Neural progenitor cell (in vitro differentiated cells): ENCODE results near the gene RNF8. TPM values are rescaled to one million over a fixed set of nuclear protein-coding genes. Genes with fewer than 3 reads are reported as not detected.
"Not testable (repeated sequence)": the region's sequence is repeated elsewhere in the genome, so short reads cannot be mapped to it uniquely, and the experiment has no call there.

Experiments
- DNase-seq: peaks from one replicate; pipeline ENCODE4 v3.0.0-alpha.2; 2016; ENCODE audit warnings: low spot score
- H2AFZ ChIP-seq: fragments of 200-600 bp; sonication (generic); replicated peaks from 2 replicates; pipeline ENCODE4 v1.6.1; 2016; ENCODE audit warnings: antibody characterized with exemption
- H3F3A ChIP-seq: fragments of 200-600 bp; sonication (generic); 2 replicates; pipeline ENCODE4 v1.6.1; 2016; ENCODE audit warnings: antibody characterized with exemption, low read depth
- H3K27ac ChIP-seq: fragments of 200-600 bp; sonication (generic); 2 replicates; pipeline ENCODE4 v1.5.1; 2016; ENCODE audit warnings: mild to moderate bottlenecking
- H3K27me3 ChIP-seq: fragments of 200-600 bp; sonication (generic); 2 replicates; pipeline ENCODE4 v1.6.1; 2016; ENCODE audit warnings: mild to moderate bottlenecking, moderate library complexity
- H3K36me3 ChIP-seq: fragments of 200-600 bp; sonication (generic); 2 replicates; pipeline ENCODE4 v1.5.1; 2016
- H3K4me1 ChIP-seq: fragments of 200-600 bp; sonication (generic); 2 replicates; pipeline ENCODE4 v1.6.1; 2016; ENCODE audit warnings: mixed run types
- H3K4me2 ChIP-seq: fragments of 200-600 bp; sonication (generic); 2 replicates; pipeline ENCODE4 v1.6.1; 2016
- H3K4me3 ChIP-seq: fragments of 200-600 bp; sonication (generic); 2 replicates; pipeline ENCODE4 v1.5.1; 2016
- H3K79me2 ChIP-seq: fragments of 200-600 bp; sonication (generic); 2 replicates; pipeline ENCODE4 v1.6.1; 2016; ENCODE audit warnings: low read depth
- H3K9ac ChIP-seq: fragments of 200-600 bp; sonication (generic); 2 replicates; pipeline ENCODE4 v1.6.1; 2016
- H3K9me3 ChIP-seq: fragments of 200-600 bp; sonication (generic); 2 replicates; pipeline ENCODE4 v1.5.1; 2016; ENCODE audit warnings: low read depth
- H4K20me1 ChIP-seq: fragments of 200-600 bp; sonication (generic); 2 replicates; pipeline ENCODE4 v1.6.1; 2016; ENCODE audit warnings: low read depth
- H3K27ac Mint-ChIP-seq: 3 replicates; pipeline ENCODE4 v1.8.0; 2021; ENCODE audit warnings: mixed read lengths
- H3K27me3 Mint-ChIP-seq: 2 replicates; pipeline ENCODE4 v1.8.0; 2022; ENCODE audit warnings: low read depth, mild to moderate bottlenecking, inconsistent platforms, moderate library complexity, mixed read lengths; ENCODE audit not compliant: insufficient read depth
- H3K36me3 Mint-ChIP-seq: 3 replicates; pipeline ENCODE4 v1.8.0; 2021; ENCODE audit warnings: mixed read lengths
- H3K4me1 Mint-ChIP-seq: 3 replicates; pipeline ENCODE4 v1.8.0; 2021; ENCODE audit warnings: mixed read lengths
- H3K4me3 Mint-ChIP-seq: 3 replicates; pipeline ENCODE4 v1.8.0; 2021; ENCODE audit warnings: mild to moderate bottlenecking, moderate library complexity, mixed read lengths
- H3K9me3 Mint-ChIP-seq: 3 replicates; pipeline ENCODE4 v1.8.0; 2020; ENCODE audit warnings: mixed read lengths
- EZH2 ChIP-seq: fragments of 200-600 bp; sonication (generic); IDR thresholded peaks from 2 replicates; pipeline ENCODE4 v1.6.1; 2017; ENCODE audit warnings: antibody characterized with exemption, mild to moderate bottlenecking, moderate library complexity
- EZH2phosphoT487 ChIP-seq: fragments of 200-600 bp; sonication (generic); IDR thresholded peaks from 2 replicates; pipeline ENCODE4 v1.6.1; 2017; ENCODE audit warnings: antibody characterized with exemption
- total RNA-seq: library from RNA; depleted of rRNA; stranded (reverse); fragments of >200 nt; gene quantifications from 2 replicates; pipeline ENCODE4 v1.2.3, GENCODE V29; 2015; ENCODE audit warnings: low replicate concordance
- TF ChIP-seq, protein P1 (sequence below): fragments of 200-600 bp; sonication (generic); IDR thresholded peaks from 2 replicates; pipeline ENCODE4 v1.5.1; 2017; ENCODE audit warnings: antibody characterized with exemption, mild to moderate bottlenecking

The RNF8 gene
- total RNA-seq, 1 donor from 2014 or later = 68.5 TPM

DNA sequence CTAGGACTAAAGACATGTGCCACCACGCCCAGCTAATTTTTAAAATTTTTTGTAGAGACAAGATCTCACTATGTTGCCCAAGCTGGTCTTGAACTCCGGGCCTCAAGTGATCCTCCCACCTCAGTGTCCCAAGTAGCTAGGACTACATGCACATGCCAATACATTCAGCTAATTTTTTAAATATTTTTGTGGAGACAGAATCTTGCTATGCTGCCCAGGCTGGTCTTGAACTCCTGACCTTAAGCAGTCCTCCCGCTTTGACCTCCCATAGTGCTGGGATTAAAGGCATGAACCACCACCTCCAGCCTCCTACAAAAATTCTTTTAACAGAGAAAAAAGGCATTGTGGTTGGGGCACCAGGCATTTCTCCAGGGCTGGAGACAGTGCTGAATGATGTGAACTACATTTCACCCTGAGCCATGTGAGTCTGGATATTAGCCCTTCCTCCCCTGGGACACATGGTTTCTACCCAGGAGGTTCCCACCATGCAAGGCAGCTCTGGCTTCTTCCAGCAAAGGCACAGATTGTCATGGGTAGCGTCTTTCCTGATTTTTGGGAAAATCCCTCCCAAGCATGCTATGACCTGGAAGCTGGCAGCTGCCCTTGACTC, 42.9 kb downstream of the RNF8 start:
- no peak for TF ChIP-seq EZH2
- TF ChIP-seq, protein P1, sequence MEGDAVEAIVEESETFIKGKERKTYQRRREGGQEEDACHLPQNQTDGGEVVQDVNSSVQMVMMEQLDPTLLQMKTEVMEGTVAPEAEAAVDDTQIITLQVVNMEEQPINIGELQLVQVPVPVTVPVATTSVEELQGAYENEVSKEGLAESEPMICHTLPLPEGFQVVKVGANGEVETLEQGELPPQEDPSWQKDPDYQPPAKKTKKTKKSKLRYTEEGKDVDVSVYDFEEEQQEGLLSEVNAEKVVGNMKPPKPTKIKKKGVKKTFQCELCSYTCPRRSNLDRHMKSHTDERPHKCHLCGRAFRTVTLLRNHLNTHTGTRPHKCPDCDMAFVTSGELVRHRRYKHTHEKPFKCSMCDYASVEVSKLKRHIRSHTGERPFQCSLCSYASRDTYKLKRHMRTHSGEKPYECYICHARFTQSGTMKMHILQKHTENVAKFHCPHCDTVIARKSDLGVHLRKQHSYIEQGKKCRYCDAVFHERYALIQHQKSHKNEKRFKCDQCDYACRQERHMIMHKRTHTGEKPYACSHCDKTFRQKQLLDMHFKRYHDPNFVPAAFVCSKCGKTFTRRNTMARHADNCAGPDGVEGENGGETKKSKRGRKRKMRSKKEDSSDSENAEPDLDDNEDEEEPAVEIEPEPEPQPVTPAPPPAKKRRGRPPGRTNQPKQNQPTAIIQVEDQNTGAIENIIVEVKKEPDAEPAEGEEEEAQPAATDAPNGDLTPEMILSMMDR = no peak
- no peak for TF ChIP-seq EZH2phosphoT487
- Mint-ChIP-seq H3K4me3 (no peak overlapping the region), H3K27ac (no peak overlapping the region), H3K36me3 (peaks cover 1% of the 10 kb centered on the region), H3K4me1 (no peaks in the 10 kb centered on the region), H3K27me3 (peaks cover 8% of the 10 kb centered on the region), H3K9me3 (no peaks in the 10 kb centered on the region)
- Histone ChIP-seq H3K27me3 (no peaks in the 10 kb centered on the region), H3K4me2 (no peak overlapping the region), H2AFZ (no peak overlapping the region), H3K9ac (no peak overlapping the region), H3K9me3 (no peaks in the 10 kb centered on the region), H4K20me1 (no peaks in the 10 kb centered on the region), H3K79me2 (no peaks in the 10 kb centered on the region), H3K4me1 (no peaks in the 10 kb centered on the region), H3K36me3 (no peaks in the 10 kb centered on the region), H3K27ac (no peak overlapping the region), H3F3A (no peaks in the 10 kb centered on the region), H3K4me3 (no peak overlapping the region)
- DNase-seq = no peak

DNA sequence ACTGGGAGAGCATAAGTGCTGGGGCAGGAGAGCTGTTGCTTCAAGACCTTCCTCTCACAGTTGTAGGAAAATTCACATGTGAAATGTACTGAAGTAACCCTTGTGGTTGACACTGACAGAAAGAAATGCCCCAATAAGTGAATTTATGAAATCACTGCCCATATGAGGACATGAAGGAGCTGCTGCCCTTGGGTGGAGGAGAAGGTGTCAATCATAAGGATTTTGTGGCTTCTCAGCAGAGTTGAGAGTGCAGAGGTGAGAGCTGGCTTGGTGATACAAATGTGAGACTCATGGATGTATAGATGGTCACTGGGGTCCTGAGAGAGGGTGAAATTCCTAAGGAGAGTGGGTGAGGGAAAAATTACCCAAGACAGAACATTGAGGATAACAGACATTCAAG, 45.3 kb downstream of the RNF8 start:
- Histone ChIP-seq H3F3A (no peaks in the 10 kb centered on the region), H4K20me1 (no peaks in the 10 kb centered on the region), H3K9ac (no peak overlapping the region), H3K9me3 (no peaks in the 10 kb centered on the region), H3K4me3 (no peak overlapping the region), H3K4me2 (no peak overlapping the region), H2AFZ (no peak overlapping the region), H3K27me3 (no peaks in the 10 kb centered on the region), H3K79me2 (no peaks in the 10 kb centered on the region), H3K36me3 (no peaks in the 10 kb centered on the region), H3K27ac (no peak overlapping the region), H3K4me1 (no peaks in the 10 kb centered on the region)
- no peak overlapping the region for H3K27ac Mint-ChIP-seq
- H3K36me3 Mint-ChIP-seq = no peaks in the 10 kb centered on the region
- no peaks in the 10 kb centered on the region for H3K9me3 Mint-ChIP-seq
- no peak overlapping the region for H3K4me3 Mint-ChIP-seq
- no peaks in the 10 kb centered on the region for H3K4me1 Mint-ChIP-seq
- no peak for DNase-seq
- H3K27me3 Mint-ChIP-seq = peaks cover 8% of the 10 kb centered on the region
- TF ChIP-seq, protein P1 = no peak
- TF ChIP-seq EZH2phosphoT487 (no peak), EZH2 (no peak)

DNA sequence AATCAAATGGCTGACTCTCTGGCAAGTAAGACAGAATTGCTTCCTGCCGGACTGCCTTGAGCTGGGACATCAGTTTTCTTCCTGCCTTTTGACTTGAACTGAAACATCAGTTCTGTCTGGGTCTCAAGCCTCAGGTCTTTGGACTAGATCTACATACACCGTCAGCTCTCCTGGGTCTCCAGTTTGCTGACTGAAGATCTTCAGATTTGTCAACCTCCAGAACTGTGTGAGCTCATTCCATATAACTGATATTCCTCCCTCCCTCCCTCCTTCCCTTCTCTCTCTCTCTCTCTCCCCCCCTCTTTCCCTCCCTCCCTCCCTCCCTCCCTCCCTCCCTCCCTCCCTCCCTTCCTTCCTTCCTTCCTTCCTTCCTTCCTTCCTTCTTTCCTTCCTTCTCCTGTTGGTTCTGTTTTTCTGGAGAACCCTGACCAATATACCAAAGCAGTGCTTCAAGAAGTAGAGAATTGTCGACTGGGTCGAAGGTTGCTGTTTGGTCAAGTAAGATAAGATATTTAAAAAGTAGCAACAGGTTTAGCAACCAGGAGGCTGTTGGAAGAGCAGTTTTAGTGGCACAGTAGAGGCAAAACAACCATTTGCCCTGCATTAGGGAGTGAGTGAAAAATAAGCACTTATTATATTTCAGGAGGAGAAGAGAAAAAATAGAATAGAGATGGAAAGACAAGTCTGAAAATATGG, 46.2 kb downstream of the RNF8 start:
- no peaks in the 10 kb centered on the region for H3K79me2 ChIP-seq
- no peaks in the 10 kb centered on the region for H3F3A ChIP-seq
- Mint-ChIP-seq H3K27ac (no peak overlapping the region), H3K4me3 (no peak overlapping the region), H3K27me3 (peaks cover 8% of the 10 kb centered on the region), H3K4me1 (no peaks in the 10 kb centered on the region), H3K36me3 (no peaks in the 10 kb centered on the region), H3K9me3 (no peaks in the 10 kb centered on the region)
- no peak overlapping the region for H3K9ac ChIP-seq
- no peak overlapping the region for H3K4me2 ChIP-seq
- TF ChIP-seq, protein P1 = no peak
- TF ChIP-seq EZH2 (no peak), EZH2phosphoT487 (no peak)
- no peak overlapping the region for H2AFZ ChIP-seq
- no peak overlapping the region for H3K4me3 ChIP-seq
- DNase-seq = no peak
- no peaks in the 10 kb centered on the region for H3K4me1 ChIP-seq
- H3K9me3 ChIP-seq = no peaks in the 10 kb centered on the region
- H3K27me3 ChIP-seq = no peaks in the 10 kb centered on the region
- no peaks in the 10 kb centered on the region for H4K20me1 ChIP-seq
- no peak overlapping the region for H3K27ac ChIP-seq
- no peaks in the 10 kb centered on the region for H3K36me3 ChIP-seq

DNA sequence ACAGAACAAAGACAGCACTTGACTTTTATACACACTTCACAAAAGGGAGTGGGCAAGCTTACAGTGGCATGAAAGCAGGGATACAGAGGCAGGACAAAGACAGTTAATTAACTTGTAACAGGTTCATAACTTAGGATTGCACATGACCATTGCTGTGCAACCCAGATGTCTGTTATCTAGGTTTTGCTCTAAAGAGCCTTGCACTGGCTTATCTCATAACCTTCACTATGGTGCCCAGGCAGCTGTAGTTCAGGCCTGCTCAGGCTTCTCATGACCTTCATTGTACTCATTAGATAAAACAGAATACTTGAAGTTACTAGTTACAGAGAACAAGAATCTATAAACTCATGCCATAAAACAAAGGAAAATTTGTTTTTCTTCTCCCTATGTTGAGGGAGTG, 47.9 kb downstream of the RNF8 start:
- not testable (repeated sequence) for H3K27ac ChIP-seq, H3K9me3 ChIP-seq, H2AFZ ChIP-seq, H3K36me3 ChIP-seq, H3K79me2 ChIP-seq, H3K4me3 Mint-ChIP-seq, H3K4me3 ChIP-seq, H3K27ac Mint-ChIP-seq, H3K36me3 Mint-ChIP-seq, DNase-seq, H3K27me3 Mint-ChIP-seq, H3K4me1 Mint-ChIP-seq, H4K20me1 ChIP-seq, H3K4me1 ChIP-seq, H3F3A ChIP-seq, H3K4me2 ChIP-seq, H3K9me3 Mint-ChIP-seq, H3K9ac ChIP-seq, H3K27me3 ChIP-seq
